H1 (cell line): ENCODE data around the gene HOXB9.

ENCODE experiments used
- BRCA1 ChIP-seq: IDR thresholded peaks from 2 replicates; pipeline ENCODE4 v1.6.1; 2012; ENCODE audit warnings: low read depth, low read length, improper control_type of control experiment
- CHD1 ChIP-seq: IDR thresholded peaks from 2 replicates; pipeline ENCODE4 v1.6.1; 2012; ENCODE audit warnings: low read depth, low read length, improper control_type of control experiment
- CTCF ChIP-seq, 3 experiments: IDR thresholded peaks; 1 replicate in 2 of 3; 2 replicates in 1 of 3; pipeline versions ENCODE4 v1.5.1 to v1.6.1; 2011; ENCODE audit warnings: low read length in 3 of 3, mild to moderate bottlenecking in 3 of 3, inconsistent platforms in 2 of 3, low read depth in 1 of 3, moderate library complexity in 1 of 3; ENCODE audit not compliant: insufficient read depth in 1 of 3; ENCODE audit errors: control extremely low read depth in 1 of 3
- PHF8 ChIP-seq: fragments of 200-600 bp; sonication (generic); conservative IDR thresholded peaks from 2 replicates; pipeline ENCODE4 v1.7.1; 2012; ENCODE audit warnings: low read depth, mild to moderate bottlenecking, inconsistent platforms, low read length, moderate library complexity
- POLR2A ChIP-seq, 2 experiments: IDR thresholded peaks; 1 replicate in 1 of 2; 2 replicates in 1 of 2; pipeline ENCODE4 v1.6.1; 2011; ENCODE audit warnings: low read depth in 2 of 2, low read length in 2 of 2, mild to moderate bottlenecking in 2 of 2; ENCODE audit errors: control extremely low read depth in 1 of 2
- RAD21 ChIP-seq, 2 experiments: IDR thresholded peaks in 1 of 2; conservative IDR thresholded peaks in 1 of 2; 2 replicates each; pipeline ENCODE4 v1.6.1; 2011; ENCODE audit warnings: low read depth in 2 of 2, low read length in 2 of 2, improper control_type of control experiment in 1 of 2, inconsistent platforms in 1 of 2, mild to moderate bottlenecking in 1 of 2, moderate library complexity in 1 of 2
- YY1 ChIP-seq: IDR thresholded peaks from 2 replicates; pipeline ENCODE4 v1.6.1; 2011; ENCODE audit warnings: low read depth, mild to moderate bottlenecking, low read length

GRCh38 chr17:48617471-48618255 is 8.5 kb downstream of the HOXB9 start:
- TF ChIP-seq YY1 (no peak), POLR2A (IDR thresholded peaks at IDR 0.05; ENCODE audit: control extremely low read depth in 1 of 2, low read depth in 2 of 2, low read length in 2 of 2) (no peak), CTCF (IDR thresholded peaks at IDR 0.05; ENCODE audit: control extremely low read depth in 1 of 3, insufficient read depth in 1 of 3, low read depth in 1 of 3, low read length in 3 of 3) (no peak), CHD1 (no peak), RAD21 (IDR thresholded peaks at IDR 0.05 in 1 of 2, conservative IDR thresholded peaks at IDR 0.05 in 1 of 2; ENCODE audit: low read depth in 2 of 2, low read length in 2 of 2) (no peak), BRCA1 (no peak), PHF8 (no peak)
